Adrenal gland (tissue), 12 donors: ENCODE measurements around the gene KCNH8. TPM values are rescaled to one million over a fixed set of nuclear protein-coding genes. Genes with fewer than 3 reads are reported as not detected.

ENCODE experiments used
- DNase-seq, 7 donors: peaks; one replicate each; pipeline ENCODE4 v3.0.0-alpha.2; 2019 to 2020
- H3K27ac ChIP-seq, 5 donors: fragments of 200-600 bp; sonication (generic) in 4 of 5; 1 replicate in 3 of 5; 2 replicates in 2 of 5; pipeline versions ENCODE4 v1.5.1 to v1.8.0; 2016 to 2020; ENCODE audit warnings: mild to moderate bottlenecking in 1 of 5
- H3K27me3 ChIP-seq: fragments of 200-600 bp; 2 replicates; pipeline ENCODE4 v1.8.0; 2021
- H3K36me3 ChIP-seq, 2 donors: fragments of 200-600 bp; replicated peaks in 1 of 2; 1 replicate in 1 of 2; 2 replicates in 1 of 2; pipeline versions ENCODE4 v1.5.1 to v1.8.0; 2018 to 2022
- H3K4me1 ChIP-seq, 2 donors: fragments of 200-600 bp; replicated peaks in 1 of 2; 1 replicate in 1 of 2; 2 replicates in 1 of 2; pipeline versions ENCODE4 v1.5.1 to v1.8.0; 2018 to 2021
- H3K4me3 ChIP-seq, 4 donors: fragments of 200-600 bp; sonication (generic) in 3 of 4; one replicate each; pipeline ENCODE4 v1.5.1; 2016 to 2018
- H3K9me3 ChIP-seq, 3 donors: fragments of 200-600 bp; sonication (generic) in 1 of 3; replicated peaks in 1 of 3; 1 replicate in 2 of 3; 2 replicates in 1 of 3; pipeline versions ENCODE4 v1.5.1 to v1.8.0; 2016 to 2021
- CTCF ChIP-seq, 6 experiments: fragments of 450-650 bp in 4 of 6; fragments of 200-600 bp in 2 of 6; sonication (generic) in 1 of 6; IDR thresholded peaks; 1 replicate in 5 of 6; 2 replicates in 1 of 6; pipeline versions ENCODE4 v1.5.1 to v1.8.0; 2016 to 2021; ENCODE audit warnings: antibody characterized with exemption in 6 of 6, mild to moderate bottlenecking in 2 of 6, moderate library complexity in 1 of 6
- POLR2A ChIP-seq, 2 donors: fragments of 450-650 bp; IDR thresholded peaks; one replicate each; pipeline ENCODE4 v1.6.1; 2017; ENCODE audit warnings: antibody characterized with exemption in 2 of 2, mild to moderate bottlenecking in 2 of 2, moderate library complexity in 1 of 2
- WGBS, 4 donors: extraction: QIAGEN DNeasy Blood & Tissue Kit in 2 of 4; methylation state at CpG; one replicate each; pipeline versions ENCODE4 v1.1.5 to v1.1.7; 2013 to 2017; 5-methylcytosine and 5-hydroxymethylcytosine counted together
- intact Hi-C, 2 donors: fragments of 100-400 bp; cut with DNase I; formaldehyde crosslinking; loops; one replicate each; pipeline versions ENCODE4 v1.14.1 to v1.15.0; 2022 to 2023
- polyA plus RNA-seq, 3 donors: library from polyadenylated mRNA; stranded (reverse); fragments of 200-250 nt in 2 of 3; fragments of 350-450 nt in 1 of 3; fragmentation: Illumina TruSeq in 1 of 3; extraction: RNeasy Lipid Tissue Mini Kit (QIAGEN cat#74804) in 1 of 3; gene quantifications; one replicate each; pipeline ENCODE4 v1.2.3, GENCODE V29; 2013 to 2014
- total RNA-seq, 9 donors: library from RNA; depleted of rRNA in 4 of 9; stranded (reverse); fragments of >200 nt in 4 of 9; fragments of 120-200 nt in 1 of 9; fragmentation: NEBNext Ultra II Directional in 1 of 9; extraction: Animal tissue kit (Norgen Biotek cat#: 25700) in 1 of 9; gene quantifications; one replicate each; pipeline versions ENCODE4 v1.1.0 to v1.2.4, GENCODE V29; 2013 to 2023
- donor health status: healthy with polysubstance abuse.
- donor health status: Bipolar disorder and iron deficiency.
- donor health status: DM: yes; HTN: yes; CAD: no.
- donor health status: DM: no; HTN: no; CAD: no.
- donor health status: DM: no; HTN: no; CAD: no.
- donor health status: DM: yes; HTN: yes; CAD: no.

KCNH8 gene
- total and polyA plus RNA-seq, 12 donors, result 0.27 to 7.6 (median 2.1) TPM

- Histone ChIP-seq H3K27ac (no peak overlapping the region), H3K36me3 (no peaks in the 10 kb centered on the region), H3K4me1 (no peaks in the 10 kb centered on the region), H3K9me3 (no peaks in the 10 kb centered on the region), H3K27me3 (no peaks in the 10 kb centered on the region), H3K4me3 (no peak overlapping the region)
- TF ChIP-seq POLR2A (IDR thresholded peaks at IDR 0.05) (no peak), CTCF (IDR thresholded peaks at IDR 0.05) (no peak)
- no peak for DNase-seq
- WGBS, 4 donors, result 80 to 92% (median 86%) methylated on average over 1 of the region's 1 CpG
- intact Hi-C loops, result no loop called here
Measured at GRCh38 chr3:19248767-19249166, 100.5 kb downstream of the KCNH8 start.

- H3K27me3 ChIP-seq, result no peaks in the 10 kb centered on the region
- H3K36me3 ChIP-seq, result no peaks in the 10 kb centered on the region
- intact Hi-C loops, result no loop called here
- no peaks in the 10 kb centered on the region for H3K9me3 ChIP-seq
- H3K27ac ChIP-seq, result no peak overlapping the region
- 54 to 66% (median 61%) methylated on average over 6 of the region's 6 CpGs for WGBS, 4 donors
- peak in 3 of 7 donors; percentile 16 to 46 (median 33) for DNase-seq
- TF ChIP-seq POLR2A (IDR thresholded peaks at IDR 0.05) (no peak), CTCF (IDR thresholded peaks at IDR 0.05) (peak in 2 of 6 experiments; percentile 18 to 31)
- no peaks in the 10 kb centered on the region for H3K4me1 ChIP-seq
- H3K4me3 ChIP-seq, result no peak overlapping the region
Measured at GRCh38 chr3:19250959-19251610, 102.8 kb downstream of the KCNH8 start.

GRCh38 chr3:19254189-19254588, 105.9 kb downstream of the KCNH8 start:
- Histone ChIP-seq H3K27ac (no peak overlapping the region), H3K27me3 (no peaks in the 10 kb centered on the region)

GRCh38 chr3:19254784-19255338, 106.6 kb downstream of the KCNH8 start:
- no peak for DNase-seq
- Histone ChIP-seq H3K27me3 (no peaks in the 10 kb centered on the region), H3K4me1 (no peaks in the 10 kb centered on the region), H3K4me3 (no peak overlapping the region), H3K36me3 (no peaks in the 10 kb centered on the region), H3K27ac (no peak overlapping the region), H3K9me3 (no peaks in the 10 kb centered on the region)
- intact Hi-C loops, result no loop called here
- WGBS, 4 donors, result 78 to 86% (median 80%) methylated on average over 5 of the region's 5 CpGs
- TF ChIP-seq POLR2A (IDR thresholded peaks at IDR 0.05), result no peak
- TF ChIP-seq CTCF (IDR thresholded peaks at IDR 0.05), result no peak

More at GRCh38 chr3:19254189-19254588, 105.9 kb downstream of the KCNH8 start:
- WGBS, 4 donors, result 61 to 72% (median 67%) methylated on average over 2 of the region's 2 CpGs
- no peak for TF ChIP-seq POLR2A (IDR thresholded peaks at IDR 0.05)
- no peak for TF ChIP-seq CTCF (IDR thresholded peaks at IDR 0.05)
- H3K9me3 ChIP-seq, result no peaks in the 10 kb centered on the region
- DNase-seq, result no peak
- H3K36me3 ChIP-seq, result no peaks in the 10 kb centered on the region
- no peak overlapping the region for H3K4me3 ChIP-seq
- no peaks in the 10 kb centered on the region for H3K4me1 ChIP-seq
- intact Hi-C loops, result no loop called here
